Fibroblast of villous mesenchyme (primary cell): Measurements from ENCODE around the gene MMD. TPM values are rescaled to one million over a fixed set of nuclear protein-coding genes. Genes with fewer than 3 reads are reported as not detected.

Experiments
- DNase-seq: peaks from one replicate; pipeline ENCODE4 v3.0.0-alpha.2; 2010; ENCODE audit warnings: low read depth
- H3K4me3 ChIP-seq: 2 replicates; pipeline ENCODE4 v1.5.1; 2011; ENCODE audit warnings: low read depth, mild to moderate bottlenecking, low read length
- total RNA-seq: library from RNA; depleted of rRNA; stranded (reverse); fragments of >200 nt; gene quantifications from 2 replicates; pipeline ENCODE4 v1.2.3, GENCODE V29; 2012
- TF ChIP-seq, protein P1 (sequence below): IDR thresholded peaks from 2 replicates; pipeline ENCODE4 v1.5.1; 2012; ENCODE audit warnings: low read depth, mild to moderate bottlenecking, low read length; ENCODE audit not compliant: insufficient read depth

MMD gene
- total RNA-seq, 1 donor: 9.5 TPM

DNA sequence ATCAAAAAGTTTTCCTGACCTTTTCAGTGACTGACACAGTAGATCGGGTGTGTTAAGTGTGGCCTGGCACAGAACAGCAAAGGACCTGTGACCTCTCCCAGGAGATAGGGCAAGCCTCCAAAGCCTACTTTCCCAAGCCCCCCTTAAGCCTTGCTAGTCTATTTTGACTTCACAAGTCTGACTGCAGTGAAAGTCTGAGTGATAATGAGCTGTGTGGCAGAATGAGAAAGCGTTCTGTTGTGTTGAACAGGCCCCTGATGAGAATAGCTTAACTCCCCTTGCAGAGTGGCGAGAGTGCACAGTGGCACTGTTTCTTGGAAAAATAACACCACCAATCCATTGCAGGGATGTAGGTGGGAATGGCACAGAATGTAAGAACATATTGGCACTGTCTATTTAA, 32.8 kb downstream of the MMD start:
- no peak for DNase-seq
- TF ChIP-seq, protein P1, sequence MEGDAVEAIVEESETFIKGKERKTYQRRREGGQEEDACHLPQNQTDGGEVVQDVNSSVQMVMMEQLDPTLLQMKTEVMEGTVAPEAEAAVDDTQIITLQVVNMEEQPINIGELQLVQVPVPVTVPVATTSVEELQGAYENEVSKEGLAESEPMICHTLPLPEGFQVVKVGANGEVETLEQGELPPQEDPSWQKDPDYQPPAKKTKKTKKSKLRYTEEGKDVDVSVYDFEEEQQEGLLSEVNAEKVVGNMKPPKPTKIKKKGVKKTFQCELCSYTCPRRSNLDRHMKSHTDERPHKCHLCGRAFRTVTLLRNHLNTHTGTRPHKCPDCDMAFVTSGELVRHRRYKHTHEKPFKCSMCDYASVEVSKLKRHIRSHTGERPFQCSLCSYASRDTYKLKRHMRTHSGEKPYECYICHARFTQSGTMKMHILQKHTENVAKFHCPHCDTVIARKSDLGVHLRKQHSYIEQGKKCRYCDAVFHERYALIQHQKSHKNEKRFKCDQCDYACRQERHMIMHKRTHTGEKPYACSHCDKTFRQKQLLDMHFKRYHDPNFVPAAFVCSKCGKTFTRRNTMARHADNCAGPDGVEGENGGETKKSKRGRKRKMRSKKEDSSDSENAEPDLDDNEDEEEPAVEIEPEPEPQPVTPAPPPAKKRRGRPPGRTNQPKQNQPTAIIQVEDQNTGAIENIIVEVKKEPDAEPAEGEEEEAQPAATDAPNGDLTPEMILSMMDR: no peak
- no peak overlapping the region for H3K4me3 ChIP-seq

DNA sequence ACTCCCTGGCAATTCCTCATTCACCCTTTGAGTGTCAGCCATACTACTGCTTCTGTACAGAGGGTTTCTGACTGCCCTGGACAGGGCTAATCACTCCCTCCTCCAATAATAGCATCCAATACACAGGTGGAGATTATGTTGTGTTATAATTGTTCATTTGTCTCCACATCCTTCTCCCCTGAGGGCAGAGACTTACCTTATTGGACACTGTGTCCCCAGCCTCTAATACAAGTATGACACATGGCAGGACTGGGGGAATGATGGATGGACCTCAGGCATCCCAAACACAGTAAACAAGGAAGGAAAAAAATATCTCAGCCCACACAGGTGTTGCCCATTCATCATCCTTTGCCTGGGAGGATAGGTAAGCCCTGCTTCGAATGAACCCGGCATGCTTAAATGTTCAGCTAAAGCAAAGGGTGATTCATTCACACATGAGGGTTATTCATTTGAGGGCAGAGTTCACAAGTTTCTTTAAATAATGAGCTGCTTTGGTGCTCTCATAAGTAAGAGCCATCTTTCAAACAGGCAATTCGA, 34.8 kb downstream of the MMD start:
- H3K4me3 ChIP-seq: no peak overlapping the region
- TF ChIP-seq, protein P1: no peak
- no peak for DNase-seq

DNA sequence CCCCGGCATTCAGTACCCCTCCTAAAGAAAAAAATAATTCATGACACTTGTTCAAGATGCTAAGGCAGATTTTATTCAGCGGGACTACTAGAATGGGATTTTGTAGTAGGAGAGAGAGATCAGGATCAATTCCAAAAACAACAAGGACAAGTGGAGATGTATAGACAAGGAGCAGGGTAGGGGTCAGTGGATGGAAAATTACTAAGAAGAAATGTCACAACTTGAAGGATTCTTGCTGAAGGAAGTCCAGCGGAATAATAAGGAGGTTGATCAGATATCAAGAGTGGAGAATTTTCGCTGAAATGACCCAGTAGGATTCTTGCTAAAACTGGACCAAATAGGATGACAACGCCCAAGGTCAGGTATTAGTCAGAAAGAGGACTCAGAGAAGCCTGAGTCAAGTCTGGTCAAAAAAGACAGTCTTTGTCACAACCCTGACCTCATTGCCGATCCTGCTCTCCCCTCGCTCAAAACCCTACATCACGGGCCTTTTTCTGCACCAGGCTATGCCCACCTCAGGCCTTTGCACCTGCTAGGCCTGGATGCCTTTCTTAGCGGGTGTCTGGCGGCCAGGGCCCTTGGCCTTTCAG, 36.9 kb downstream of the MMD start:
- DNase-seq: no peak
- TF ChIP-seq, protein P1: no peak
- no peak overlapping the region for H3K4me3 ChIP-seq

DNA sequence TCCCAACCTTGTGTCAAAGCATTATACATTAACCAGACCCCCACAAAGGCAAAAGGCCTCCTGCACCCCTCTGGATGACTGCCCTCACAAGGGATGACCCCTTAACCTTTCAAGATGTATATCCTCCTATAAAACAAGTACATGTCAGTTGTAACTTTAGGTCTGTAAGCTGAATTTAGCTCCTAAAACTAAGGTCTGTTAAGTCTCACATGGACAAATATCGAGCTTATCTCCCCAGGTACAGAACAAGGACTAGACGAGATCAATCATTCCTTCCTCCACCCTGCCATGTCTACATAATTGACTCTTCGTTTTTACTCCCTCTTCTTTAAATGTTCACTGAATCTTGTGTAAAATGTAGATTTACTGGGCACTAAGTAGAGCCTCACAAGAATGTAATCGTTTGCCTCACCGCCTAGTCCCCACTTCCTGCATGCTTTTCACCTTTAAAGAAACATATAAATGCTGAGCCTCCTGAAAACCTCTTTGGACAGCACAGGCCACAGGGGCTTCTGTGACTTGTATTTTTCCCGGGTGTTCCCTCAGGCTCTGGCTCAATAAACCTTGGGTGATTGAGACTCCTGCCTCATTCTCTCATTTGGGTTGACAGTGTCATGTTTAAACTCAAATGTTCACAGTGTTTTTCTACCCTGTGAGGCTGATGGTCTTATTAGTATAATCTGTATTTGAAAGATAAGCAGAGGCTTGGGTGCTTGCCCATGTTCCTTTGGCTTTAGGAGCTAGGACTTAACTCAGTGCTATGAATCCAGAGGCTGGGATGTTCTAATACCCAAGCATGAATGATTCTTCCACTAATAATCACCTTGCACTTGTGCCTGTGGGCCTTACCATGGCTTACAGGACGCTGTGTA, 37.6 kb downstream of the MMD start:
- TF ChIP-seq, protein P1: no peak
- DNase-seq: no peak

DNA sequence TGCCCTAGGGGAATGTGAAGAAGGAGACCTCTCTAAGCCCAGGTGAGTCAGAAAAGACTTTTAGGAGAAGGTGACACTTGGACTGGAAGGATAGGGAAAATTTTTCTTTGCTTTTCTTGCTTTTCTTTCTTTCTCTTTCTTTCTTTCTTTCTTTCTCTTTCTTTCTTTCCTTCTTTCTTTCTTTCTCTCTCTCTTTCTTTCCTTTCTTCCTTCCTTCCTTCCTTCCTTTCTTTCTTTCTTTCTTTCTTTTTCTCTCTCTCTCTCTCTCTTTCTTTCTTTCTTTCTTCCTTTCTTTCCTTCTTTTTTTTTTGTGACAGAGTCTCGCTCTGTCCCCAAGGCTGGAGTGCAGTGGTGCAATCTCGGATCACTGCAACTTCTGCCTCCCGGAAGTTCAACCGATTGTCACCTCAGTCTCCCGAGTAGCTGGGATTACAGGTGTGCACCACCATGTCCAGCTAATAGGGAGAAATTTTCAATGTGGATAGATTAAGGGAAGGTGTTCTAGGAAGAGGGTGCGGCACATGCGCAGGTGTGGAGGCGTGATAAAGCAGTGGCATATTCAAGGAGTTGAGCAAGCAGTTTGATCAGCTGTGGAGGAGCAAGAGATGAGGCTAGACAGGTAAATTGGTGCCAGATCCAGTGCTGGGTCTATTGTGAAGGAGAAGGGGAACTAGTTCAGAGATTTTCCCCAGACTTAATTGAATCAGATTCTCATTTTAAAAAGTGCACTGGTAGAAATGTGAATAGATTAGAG, 40.4 kb downstream of the MMD start:
- DNase-seq: no peak
- TF ChIP-seq, protein P1: no peak
- H3K4me3 ChIP-seq: no peak overlapping the region

More for the DNA sequence above, 37.6 kb downstream of the MMD start:
- H3K4me3 ChIP-seq: no peak overlapping the region

DNA sequence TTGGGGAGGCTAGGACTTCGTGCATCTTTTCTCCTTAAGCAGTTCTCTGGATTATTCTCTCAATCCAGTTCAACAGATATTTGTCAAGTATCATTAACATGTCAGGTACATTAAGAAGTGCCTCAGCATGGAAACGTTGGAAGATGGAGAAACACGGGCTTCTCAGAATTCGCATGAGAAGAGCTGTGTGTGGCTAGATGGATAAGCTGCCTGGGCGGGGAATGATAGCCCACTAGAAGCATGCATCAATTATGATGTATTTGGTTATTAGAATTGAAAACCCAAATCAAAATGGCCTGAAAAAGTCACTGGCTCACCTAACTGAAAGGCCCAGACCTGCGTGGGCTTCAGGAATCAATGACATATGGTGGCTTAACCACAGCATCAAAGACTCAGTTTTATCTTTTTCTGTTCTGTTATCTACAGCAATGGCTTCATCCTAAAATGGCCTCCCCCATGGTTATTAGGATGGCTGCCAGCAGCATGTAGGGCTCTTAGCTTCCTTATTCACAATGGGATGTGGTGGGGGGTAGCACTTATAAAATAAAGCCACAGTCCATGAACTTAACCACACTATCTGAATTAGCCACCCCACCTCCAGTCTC, 43.9 kb downstream of the MMD start:
- no peak for DNase-seq
- H3K4me3 ChIP-seq: no peak overlapping the region
- TF ChIP-seq, protein P1: no peak
